HepG2 (cell line): ENCODE data around the gene OR4K2. TPM values are rescaled to one million over a fixed set of nuclear protein-coding genes. Genes with fewer than 3 reads are reported as not detected.

Experiments
- ATAC-seq: fragments of 200-7000 bp; cut with Tn5 transposase; 3 replicates; pipeline ENCODE4 v1.9.1; 2020; ENCODE audit warnings: mild to moderate bottlenecking, moderate library complexity
- BruUV-seq: library from RNA; stranded (reverse); fragments of 400-500 nt; replicated peaks from 2 replicates; lab custom pipeline; 2021; lab: Mats Ljungman, UMichigan
- CTCF ChIA-PET: fragments of 300-600 bp; formaldehyde crosslinking; extraction: SDS; loops from one replicate; lab custom pipeline; 2021; ENCODE audit warnings: low total read pairs, inconsistent platforms, low intra/inter-chr PET ratio; lab: Yijun Ruan, JAX
- POLR2A ChIA-PET: fragments of 350-600 bp; sonication (Branson Sonifier 250); formaldehyde crosslinking; loops from one replicate; lab custom pipeline; 2020; ENCODE audit warnings: antibody characterized with exemption, inconsistent platforms; lab: Yijun Ruan, JAX
- DNase-seq: peaks from one replicate; pipeline ENCODE4 v3.0.0-alpha.2; 2015; ENCODE audit warnings: low spot score
- FAIRE-seq: peaks from 3 replicates; lab custom pipeline; 2011; peaks lifted over from hg19 to GRCh38; lab: Jason Lieb, UNC
- H2AFZ ChIP-seq: one replicate; pipeline ENCODE4 v1.6.1; 2011; ENCODE audit warnings: low read length, inconsistent platforms
- H3K27ac ChIP-seq: fragments of 300-600 bp; 3 replicates; pipeline ENCODE4 v1.8.0; 2011; ENCODE audit warnings: mixed run types, mild to moderate bottlenecking, mixed read lengths, low read length, inconsistent platforms; ENCODE audit not compliant: insufficient read depth; ENCODE audit errors: extremely low read length
- H3K27me3 ChIP-seq, 2 experiments: fragments of 200-600 bp in 1 of 2; 2 replicates in 1 of 2; 3 replicates in 1 of 2; pipeline versions ENCODE4 v1.6.0 to v1.8.0; 2011; ENCODE audit warnings: low read length in 2 of 2, mild to moderate bottlenecking in 2 of 2, moderate library complexity in 2 of 2, inconsistent platforms in 1 of 2; ENCODE audit not compliant: insufficient read depth in 2 of 2, control insufficient read depth in 1 of 2
- H3K36me3 ChIP-seq, 2 experiments: fragments of 200-600 bp in 1 of 2; replicated peaks in 1 of 2; 2 replicates in 1 of 2; 3 replicates in 1 of 2; pipeline versions ENCODE4 v1.5.1 to v1.8.0; 2011; ENCODE audit warnings: low read length in 2 of 2, inconsistent platforms in 1 of 2; ENCODE audit not compliant: insufficient read depth in 2 of 2, control insufficient read depth in 1 of 2
- H3K4me1 ChIP-seq: 2 replicates; pipeline ENCODE4 v1.5.1; 2012; ENCODE audit warnings: low read length, inconsistent platforms; ENCODE audit not compliant: insufficient read depth
- H3K4me2 ChIP-seq: 2 replicates; pipeline ENCODE4 v1.6.0; 2011; ENCODE audit warnings: low read depth, low read length, inconsistent platforms
- H3K4me3 ChIP-seq, 3 experiments: fragments of 200-600 bp in 1 of 3; sonication (generic), shearing (Covaris generic) in 1 of 3; replicated peaks in 1 of 3; 2 replicates each; pipeline ENCODE4 v1.5.1; 2011 to 2016; ENCODE audit warnings: low read length in 3 of 3, inconsistent platforms in 2 of 3, low read depth in 2 of 3, mild to moderate bottlenecking in 2 of 3, control low read depth in 1 of 3, mixed read lengths in 1 of 3; ENCODE audit not compliant: insufficient read depth in 1 of 3
- H3K79me2 ChIP-seq: one replicate; pipeline ENCODE4 v1.6.1; 2011; ENCODE audit warnings: low read length, inconsistent platforms; ENCODE audit not compliant: insufficient read depth
- H3K9ac ChIP-seq: 2 replicates; pipeline ENCODE4 v1.6.0; 2011; ENCODE audit warnings: mild to moderate bottlenecking, low read depth, low read length, inconsistent platforms; ENCODE audit not compliant: insufficient read depth
- H3K9me3 ChIP-seq: 2 replicates; pipeline ENCODE4 v1.5.1; 2012; ENCODE audit warnings: mild to moderate bottlenecking, low read length
- H4K20me1 ChIP-seq: 2 replicates; pipeline ENCODE4 v1.6.0; 2011; ENCODE audit warnings: inconsistent platforms, mild to moderate bottlenecking, low read length, moderate library complexity; ENCODE audit not compliant: insufficient read depth
- BRD4 ChIP-seq: sonication (generic); formaldehyde crosslinking; IDR thresholded peaks from 2 replicates; pipeline ENCODE4 v1.4.0; 2020; ENCODE audit warnings: missing genetic modification reagents
- CREB1 ChIP-seq, 2 experiments: fragments of 450-650 bp in 1 of 2; IDR thresholded peaks; 2 replicates each; pipeline ENCODE4 v1.6.1; 2016 to 2017; ENCODE audit warnings: control low read depth in 1 of 2, mild to moderate bottlenecking in 1 of 2, missing compliant biosample characterization in 1 of 2, missing genetic modification characterization in 1 of 2
- FOXK1 ChIP-seq: sonication (generic); formaldehyde crosslinking; IDR thresholded peaks from 2 replicates; pipeline ENCODE4 v1.4.0; 2020; ENCODE audit warnings: low read depth, missing genetic modification reagents, borderline replicate concordance
- HNRNPL ChIP-seq: fragments of 200-400 bp; formaldehyde crosslinking; IDR thresholded peaks from 2 replicates; pipeline ENCODE4 v1.6.1; 2017; ENCODE audit warnings: mild to moderate bottlenecking, low read depth, low read length
- IKZF4 ChIP-seq: sonication (generic); formaldehyde crosslinking; IDR thresholded peaks from 2 replicates; pipeline ENCODE4 v1.5.1; 2020; ENCODE audit warnings: borderline replicate concordance, mild to moderate bottlenecking, low read depth, missing genetic modification reagents; ENCODE audit errors: not compliant biosample characterization
- NR2C2 ChIP-seq: sonication (generic); formaldehyde crosslinking; IDR thresholded peaks from 2 replicates; pipeline ENCODE4 v1.4.0; 2020; ENCODE audit warnings: missing genetic modification reagents, mild to moderate bottlenecking, moderate library complexity, borderline replicate concordance
- PCBP2 ChIP-seq: fragments of 200-400 bp; formaldehyde crosslinking; optimal IDR thresholded peaks from 2 replicates; pipeline ENCODE3; 2018; ENCODE audit warnings: low read length, low read depth; ENCODE audit not compliant: poor library complexity, severe bottlenecking
- PRDM15 ChIP-seq: sonication (generic); formaldehyde crosslinking; IDR thresholded peaks from 2 replicates; pipeline ENCODE4 v1.4.0; 2020; ENCODE audit warnings: missing genetic modification reagents
- RFX5 ChIP-seq: IDR thresholded peaks from 2 replicates; pipeline ENCODE4 v1.6.1; 2011; ENCODE audit warnings: low read depth, low read length, improper control_type of control experiment
- SMAD1 ChIP-seq: sonication (generic); formaldehyde crosslinking; IDR thresholded peaks from 2 replicates; pipeline ENCODE4 v1.4.0; 2020; ENCODE audit warnings: missing genetic modification reagents, low read depth, mild to moderate bottlenecking, borderline replicate concordance
- U2AF1 ChIP-seq: fragments of 200-400 bp; formaldehyde crosslinking; optimal IDR thresholded peaks from 2 replicates; pipeline ENCODE3; 2017; ENCODE audit warnings: mild to moderate bottlenecking, low read depth, low read length
- ZEB1 ChIP-seq: IDR thresholded peaks from 2 replicates; pipeline ENCODE4 v1.6.1; 2012; ENCODE audit warnings: mild to moderate bottlenecking, low read depth, inconsistent platforms; ENCODE audit not compliant: insufficient replicate concordance
- ZFAT ChIP-seq: sonication (generic); formaldehyde crosslinking; conservative IDR thresholded peaks from 2 replicates; pipeline ENCODE4 v1.8.1; 2023; ENCODE audit warnings: missing genetic modification reagents, inconsistent platforms
- ZNF33A ChIP-seq: sonication (generic); formaldehyde crosslinking; IDR thresholded peaks from 2 replicates; pipeline ENCODE4 v1.5.1; 2020; ENCODE audit warnings: missing genetic modification reagents, mild to moderate bottlenecking, moderate library complexity, borderline replicate concordance
- ZNF670 ChIP-seq: sonication (generic); formaldehyde crosslinking; IDR thresholded peaks from 2 replicates; pipeline ENCODE4 v1.8.0; 2022; ENCODE audit warnings: mild to moderate bottlenecking, missing genetic modification reagents, borderline replicate concordance
- ZSCAN22 ChIP-seq: sonication (generic); formaldehyde crosslinking; IDR thresholded peaks from 2 replicates; pipeline ENCODE4 v1.4.0; 2020; ENCODE audit warnings: mild to moderate bottlenecking, missing genetic modification reagents
- in situ Hi-C: cut with HindIII; loops from 2 replicates; pipeline ENCODE4 v1.10.0; 2017; ENCODE audit warnings: low pct_unique_long_range_greater_than_20kb; ENCODE audit not compliant: extremely low pct_ligation_motif_present
- intact Hi-C: fragments of 100-400 bp; cut with micrococcal nuclease; formaldehyde crosslinking; loops from one replicate; pipeline ENCODE4 v1.10.0; 2022; ENCODE audit not compliant: unreplicated experiment
- polyA plus RNA-seq, 8 experiments: library from polyadenylated mRNA; depleted of rRNA in 3 of 8; stranded (reverse) in 7 of 8; unstranded in 1 of 8; fragments of >200 nt; fragmentation: Illumina TruSeq in 4 of 8; extraction: Trizol in 4 of 8; gene quantifications; 2 replicates each; pipeline versions ENCODE4 v1.2.1 to v1.2.3, GENCODE V29; 2011 to 2016; ENCODE audit warnings: low read depth in 4 of 8, missing spikeins in 1 of 8, mixed read lengths in 1 of 8; ENCODE audit not compliant: insufficient read depth in 1 of 8
- total RNA-seq, 5 experiments: library from RNA; depleted of rRNA; stranded (reverse); fragments of >200 nt; fragmentation: Illumina TruSeq; extraction: Trizol; gene quantifications; 2 replicates each; pipeline ENCODE4 v1.2.3, GENCODE V29; 2016; ENCODE audit warnings: low read depth in 1 of 5

The OR4K2 gene
- total and polyA plus RNA-seq, 2 of the 13 experiments (the other 11 are each of a cell fraction or from before 2014, with no cell fraction given): not detected

- POLR2A ChIA-PET: no interaction called here
- ATAC-seq: no peak
- H3K27me3 ChIP-seq: no peaks in the 10 kb centered on the region
These were observed 45.2 kb downstream of the OR4K2 start, which contains the start of gene OR4K5 for GRCh38 chr14:19920021-19920657. Gene OR4K5, plus strand, starts transcription at chr14:19920607. Its CDS starts 0 bp downstream, at chr14:19920607.

More at GRCh38 chr14:19920021-19920657, 45.2 kb downstream of the OR4K2 start, which contains the start of gene OR4K5:
- Histone ChIP-seq H2AFZ (no peak within 1 kb of the TSS), H3K4me2 (no peak within 1 kb of the TSS), H3K27ac (no peak within 1 kb of the TSS), H3K9ac (no peak within 1 kb of the TSS), H4K20me1 (no peaks in the 10 kb centered on the region), H3K79me2 (no peaks in the 10 kb centered on the region), H3K9me3 (no peaks in the 10 kb centered on the region), H3K4me1 (no peaks in the 10 kb centered on the region), H3K4me3 (no peak within 1 kb of the TSS), H3K36me3 (no peaks in the 10 kb centered on the region)
- BruUV-seq: no TSS peak
- TF ChIP-seq PRDM15 (CRISPR knock-in tag) (no peak), U2AF1 (no peak), HNRNPL (no peak), SMAD1 (CRISPR knock-in tag) (no peak), ZEB1 (no peak), IKZF4 (CRISPR knock-in tag) (no peak), BRD4 (CRISPR knock-in tag) (no peak), PCBP2 (no peak), ZSCAN22 (CRISPR knock-in tag) (no peak), ZFAT (CRISPR knock-in tag) (no peak), RFX5 (no peak), ZNF670 (CRISPR knock-in tag) (no peak), FOXK1 (no peak), CREB1 (IDR thresholded peaks at IDR 0.05) (no peak), CREB1 (CRISPR knock-in tag; IDR thresholded peaks at IDR 0.05) (no peak), ZNF33A (CRISPR knock-in tag) (no peak), NR2C2 (no peak)
- in situ Hi-C loops (no loop called here), intact Hi-C loops (loop anchor here (10.0 kb wide), 1 partner anchor 45 kb away; the partner anchor contains the start of gene OR4K2)
- no peak for DNase-seq
- CTCF ChIA-PET: no interaction called here
- FAIRE-seq: no peak
